PC-3 (cell line): ENCODE data around the gene NUDT22.

Experiments used
- EZH2 ChIP-seq: fragments of 300-600 bp; sonication (generic); IDR thresholded peaks from one replicate; pipeline ENCODE4 v1.6.1; 2017; ENCODE audit warnings: antibody characterized with exemption, mild to moderate bottlenecking, low read length; ENCODE audit not compliant: unreplicated experiment
- EZH2phosphoT487 ChIP-seq: fragments of 300-600 bp; sonication (generic); IDR thresholded peaks from 2 replicates; pipeline ENCODE4 v1.6.1; 2018; ENCODE audit warnings: mild to moderate bottlenecking, antibody characterized with exemption, low read length, borderline replicate concordance
- TF ChIP-seq, protein P1 (sequence below): fragments of 300-600 bp; sonication (generic); conservative IDR thresholded peaks from 2 replicates; pipeline ENCODE4 v1.5.1; 2017; ENCODE audit warnings: antibody characterized with exemption, low read depth, mild to moderate bottlenecking, low read length

DNA sequence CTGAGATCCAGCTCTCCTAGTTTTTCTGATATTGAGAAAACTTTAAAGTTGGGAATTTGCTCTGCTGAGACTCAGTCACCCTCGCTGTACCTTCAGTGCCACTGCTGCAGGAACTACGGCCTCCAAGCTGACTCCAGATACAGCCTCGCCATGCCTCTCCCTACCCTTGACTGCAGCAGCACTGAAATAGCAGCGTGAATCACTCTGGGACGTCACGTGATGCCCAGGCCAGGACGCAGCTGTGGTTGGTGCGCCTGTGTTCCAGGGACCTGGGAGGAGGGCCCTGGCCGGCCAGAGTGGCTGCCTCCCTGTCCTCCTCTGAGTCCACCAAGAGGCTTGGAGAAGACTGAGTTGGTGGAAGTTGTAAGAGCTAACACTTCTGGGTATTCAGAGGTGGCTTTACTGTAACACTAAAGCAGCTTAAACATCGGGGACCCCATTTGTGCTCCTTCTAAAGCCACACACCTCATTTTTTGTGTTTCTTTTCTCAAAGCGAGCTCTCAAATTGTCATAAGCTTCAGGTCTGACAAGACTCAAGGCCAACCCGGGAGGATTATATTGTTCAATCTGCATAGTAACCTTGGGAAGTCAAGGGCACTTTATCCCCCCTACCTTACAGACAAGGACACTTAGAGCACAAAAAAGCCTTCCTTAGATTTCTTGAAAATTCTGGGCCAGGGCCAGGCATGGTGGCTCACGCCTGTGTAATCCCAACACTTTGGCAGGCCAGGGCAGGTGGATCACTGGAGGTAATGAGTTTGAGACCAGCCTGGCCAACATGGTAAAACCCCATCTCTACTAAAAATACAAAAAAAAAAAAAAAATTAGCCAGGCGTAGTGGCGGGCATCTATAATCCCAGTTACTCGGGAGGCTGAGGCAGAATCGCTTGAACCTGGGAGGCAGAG is 44.3 kb upstream of the NUDT22 start:
- TF ChIP-seq, protein P1, sequence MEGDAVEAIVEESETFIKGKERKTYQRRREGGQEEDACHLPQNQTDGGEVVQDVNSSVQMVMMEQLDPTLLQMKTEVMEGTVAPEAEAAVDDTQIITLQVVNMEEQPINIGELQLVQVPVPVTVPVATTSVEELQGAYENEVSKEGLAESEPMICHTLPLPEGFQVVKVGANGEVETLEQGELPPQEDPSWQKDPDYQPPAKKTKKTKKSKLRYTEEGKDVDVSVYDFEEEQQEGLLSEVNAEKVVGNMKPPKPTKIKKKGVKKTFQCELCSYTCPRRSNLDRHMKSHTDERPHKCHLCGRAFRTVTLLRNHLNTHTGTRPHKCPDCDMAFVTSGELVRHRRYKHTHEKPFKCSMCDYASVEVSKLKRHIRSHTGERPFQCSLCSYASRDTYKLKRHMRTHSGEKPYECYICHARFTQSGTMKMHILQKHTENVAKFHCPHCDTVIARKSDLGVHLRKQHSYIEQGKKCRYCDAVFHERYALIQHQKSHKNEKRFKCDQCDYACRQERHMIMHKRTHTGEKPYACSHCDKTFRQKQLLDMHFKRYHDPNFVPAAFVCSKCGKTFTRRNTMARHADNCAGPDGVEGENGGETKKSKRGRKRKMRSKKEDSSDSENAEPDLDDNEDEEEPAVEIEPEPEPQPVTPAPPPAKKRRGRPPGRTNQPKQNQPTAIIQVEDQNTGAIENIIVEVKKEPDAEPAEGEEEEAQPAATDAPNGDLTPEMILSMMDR: no peak
- no peak for TF ChIP-seq EZH2
- TF ChIP-seq EZH2phosphoT487: no peak
